Measurements from ENCODE around the gene PHOX2B. TPM values are rescaled to one million over a fixed set of nuclear protein-coding genes. Genes with fewer than 3 reads are reported as not detected.

Gene PHOX2B
- total RNA-seq, 1 donor from 2014 or later, result not detected

GRCh38 chr4:41751449-41752061 is 3.0 kb upstream of the PHOX2B start:
- no peak for TF ChIP-seq CTCF (IDR thresholded peaks at IDR 0.05)
- no peak overlapping the region for H3K27ac Mint-ChIP-seq (ENCODE audit: unreplicated experiment)
- H3K4me3 Mint-ChIP-seq (ENCODE audit: unreplicated experiment), result no peak overlapping the region
- H3K27me3 Mint-ChIP-seq (ENCODE audit: unreplicated experiment), result peaks cover 90% of the 10 kb centered on the region
- H3K36me3 Mint-ChIP-seq (ENCODE audit: unreplicated experiment), result no peaks in the 10 kb centered on the region
- DNase-seq (ENCODE audit: extremely low spot score, unreplicated experiment), result no peak
- H3K9me3 Mint-ChIP-seq (ENCODE audit: unreplicated experiment), result no peaks in the 10 kb centered on the region
- peaks cover 1% of the 10 kb centered on the region for H3K4me1 Mint-ChIP-seq (ENCODE audit: unreplicated experiment)

- Mint-ChIP-seq H3K36me3 (ENCODE audit: unreplicated experiment) (peaks cover 1% of the 10 kb centered on the region), H3K27me3 (ENCODE audit: unreplicated experiment) (peaks cover 92% of the 10 kb centered on the region), H3K9me3 (ENCODE audit: unreplicated experiment) (no peaks in the 10 kb centered on the region), H3K4me3 (ENCODE audit: unreplicated experiment) (no peak overlapping the region), H3K4me1 (ENCODE audit: unreplicated experiment) (peaks cover 1% of the 10 kb centered on the region), H3K27ac (ENCODE audit: unreplicated experiment) (no peak overlapping the region)
- TF ChIP-seq CTCF (IDR thresholded peaks at IDR 0.05), result no peak
- no peak for DNase-seq (ENCODE audit: extremely low spot score, unreplicated experiment)
Measured at GRCh38 chr4:41750626-41751448, 2.3 kb upstream of the PHOX2B start.

- Mint-ChIP-seq H3K4me1 (ENCODE audit: unreplicated experiment) (peaks cover 1% of the 10 kb centered on the region), H3K9me3 (ENCODE audit: unreplicated experiment) (no peaks in the 10 kb centered on the region), H3K36me3 (ENCODE audit: unreplicated experiment) (peaks cover 1% of the 10 kb centered on the region), H3K27me3 (ENCODE audit: unreplicated experiment) (peaks cover 87% of the 10 kb centered on the region), H3K27ac (ENCODE audit: unreplicated experiment) (no peak overlapping the region), H3K4me3 (ENCODE audit: unreplicated experiment) (no peak overlapping the region)
- no peak for DNase-seq (ENCODE audit: extremely low spot score, unreplicated experiment)
- no peak for TF ChIP-seq CTCF (IDR thresholded peaks at IDR 0.05)
Measured at GRCh38 chr4:41750121-41750625, 1.6 kb upstream of the PHOX2B start.

- Mint-ChIP-seq H3K27ac (ENCODE audit: unreplicated experiment) (no peak overlapping the region), H3K4me1 (ENCODE audit: unreplicated experiment) (peaks cover 4% of the 10 kb centered on the region), H3K4me3 (ENCODE audit: unreplicated experiment) (no peak overlapping the region), H3K9me3 (ENCODE audit: unreplicated experiment) (no peaks in the 10 kb centered on the region), H3K36me3 (ENCODE audit: unreplicated experiment) (peaks cover 1% of the 10 kb centered on the region), H3K27me3 (ENCODE audit: unreplicated experiment) (peaks cover 87% of the 10 kb centered on the region)
- TF ChIP-seq CTCF (IDR thresholded peaks at IDR 0.05), result no peak
- no peak for DNase-seq (ENCODE audit: extremely low spot score, unreplicated experiment)
Measured at GRCh38 chr4:41749631-41750039, 1.1 kb upstream of the PHOX2B start.

- no peak overlapping the region for H3K4me3 Mint-ChIP-seq (ENCODE audit: unreplicated experiment)
- H3K27ac Mint-ChIP-seq (ENCODE audit: unreplicated experiment), result no peak overlapping the region
- no peaks in the 10 kb centered on the region for H3K9me3 Mint-ChIP-seq (ENCODE audit: unreplicated experiment)
- no peak for TF ChIP-seq CTCF (IDR thresholded peaks at IDR 0.05)
- peaks cover 90% of the 10 kb centered on the region for H3K27me3 Mint-ChIP-seq (ENCODE audit: unreplicated experiment)
- DNase-seq (ENCODE audit: extremely low spot score, unreplicated experiment), result no peak
- peaks cover 1% of the 10 kb centered on the region for H3K36me3 Mint-ChIP-seq (ENCODE audit: unreplicated experiment)
- H3K4me1 Mint-ChIP-seq (ENCODE audit: unreplicated experiment), result peaks cover 5% of the 10 kb centered on the region
Measured at GRCh38 chr4:41748074-41748570, 403 bp downstream of the PHOX2B start.
